Activated CD4-positive, alpha-beta T cell treated with anti-CD3 and anti-CD28 coated beads, Interleukin-2, amount 50 U/mL, for 4 hours (primary cell): ENCODE measurements around the gene CFLAR.
"Not testable (repeated sequence)": the region's sequence is repeated elsewhere in the genome, so short reads cannot be mapped to it uniquely, and the experiment has no call there.

ENCODE experiments used
- DNase-seq, 2 experiments: peaks; one replicate each; pipeline ENCODE4 v3.0.0-alpha.2; 2020

Gene CFLAR

DNA sequence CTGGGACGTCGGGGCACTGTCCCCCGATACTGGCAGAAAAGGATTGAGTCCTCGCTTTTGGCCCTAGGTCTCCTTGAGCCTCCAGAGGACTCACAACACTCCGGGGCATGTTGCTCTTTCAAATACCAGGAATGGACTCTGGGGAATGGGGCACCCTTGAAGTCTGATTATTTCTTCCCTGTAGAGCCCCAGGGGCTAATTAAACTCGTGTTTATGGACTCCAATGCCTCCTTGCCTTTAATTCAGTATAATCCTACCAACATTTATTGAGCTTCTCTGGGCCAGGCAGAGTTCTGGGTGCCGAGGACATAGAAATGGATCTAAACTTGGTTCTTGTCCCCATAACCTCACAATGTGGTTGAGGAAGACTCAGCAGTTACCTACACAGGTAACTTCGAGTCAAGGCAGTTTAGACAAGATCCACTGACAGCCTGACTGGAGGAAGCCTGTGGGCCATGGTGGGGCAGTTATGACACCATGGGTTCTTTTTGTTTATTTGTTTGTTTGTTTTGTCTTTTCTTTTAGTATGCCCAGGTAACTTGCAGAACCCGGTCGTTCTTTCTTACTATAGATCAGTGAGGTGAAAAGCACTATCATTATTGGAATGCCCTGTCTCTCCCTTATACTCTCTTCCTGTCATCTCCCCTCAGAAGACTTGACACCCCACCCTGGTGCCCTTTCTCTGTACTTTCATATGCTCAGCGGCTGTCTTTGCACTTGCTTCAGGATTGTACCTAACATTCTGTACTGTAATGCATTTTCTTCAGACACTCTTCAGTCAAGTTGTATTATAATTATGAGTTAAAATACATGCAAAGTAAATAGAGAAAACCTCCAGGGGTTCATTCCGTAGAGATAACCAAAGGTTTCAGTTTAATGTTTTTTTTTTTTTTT is 3.2 kb downstream of the CFLAR start:
- DNase-seq, result no peak

DNA sequence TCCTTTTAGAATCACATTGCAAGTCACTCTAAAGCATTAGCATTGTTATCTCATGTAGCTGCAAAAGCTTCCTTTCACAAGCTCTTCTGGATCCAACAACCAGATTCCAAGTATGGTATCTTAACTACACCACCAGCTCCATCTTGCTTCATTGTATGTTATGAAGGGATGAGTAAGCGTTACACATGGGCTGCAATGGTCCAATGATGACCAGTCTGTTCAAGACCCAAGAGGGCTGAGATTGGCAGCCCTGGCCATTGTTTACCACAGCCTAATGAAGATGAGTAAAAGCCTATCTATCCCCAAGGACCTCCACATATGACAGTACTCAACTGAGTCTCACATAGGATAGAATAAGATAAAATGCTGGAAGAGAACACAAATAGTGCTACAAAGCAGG is 6.3 kb downstream of the CFLAR start:
- no peak for DNase-seq

DNA sequence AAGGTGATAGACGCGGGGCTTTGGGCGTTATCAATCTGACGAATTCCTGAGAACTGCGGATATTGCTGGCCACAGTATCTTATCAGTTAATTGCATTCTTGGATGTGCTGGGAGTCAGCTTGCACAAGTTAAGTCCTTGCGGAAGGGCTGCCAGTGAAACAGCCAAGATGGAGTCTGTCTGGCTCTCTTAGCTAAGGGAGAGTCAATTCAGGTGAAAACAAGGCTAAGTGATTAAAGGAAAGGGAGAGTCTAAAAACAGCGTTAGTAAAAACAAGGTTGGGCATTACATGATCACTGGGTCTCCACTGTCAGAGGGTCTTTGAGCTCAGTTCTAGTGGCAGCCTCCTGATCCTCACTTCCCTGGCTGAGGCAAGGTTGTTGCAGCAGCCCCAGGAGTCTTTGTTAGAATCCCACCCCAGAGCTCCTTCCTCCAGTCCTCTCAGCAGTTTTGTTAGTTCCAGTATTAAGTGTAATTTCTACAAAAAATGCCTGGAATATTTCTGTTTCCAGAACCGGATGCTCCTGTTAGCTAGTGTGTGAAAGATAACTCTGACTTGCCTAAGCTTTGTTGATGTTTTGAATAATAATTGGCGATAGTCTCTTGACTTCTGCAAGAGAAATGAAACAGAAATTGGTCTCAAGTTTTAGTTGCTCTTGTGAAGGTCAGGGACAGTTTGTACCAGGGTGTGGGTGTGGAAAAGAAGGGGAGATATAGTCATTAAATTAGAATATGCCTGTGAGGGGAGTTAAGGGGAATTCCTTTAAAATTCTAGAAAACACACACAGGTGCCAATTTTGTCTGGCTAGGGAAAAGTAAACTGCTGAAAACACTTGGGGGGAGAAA is 10.6 kb downstream of the CFLAR start:
- DNase-seq, result no peak

DNA sequence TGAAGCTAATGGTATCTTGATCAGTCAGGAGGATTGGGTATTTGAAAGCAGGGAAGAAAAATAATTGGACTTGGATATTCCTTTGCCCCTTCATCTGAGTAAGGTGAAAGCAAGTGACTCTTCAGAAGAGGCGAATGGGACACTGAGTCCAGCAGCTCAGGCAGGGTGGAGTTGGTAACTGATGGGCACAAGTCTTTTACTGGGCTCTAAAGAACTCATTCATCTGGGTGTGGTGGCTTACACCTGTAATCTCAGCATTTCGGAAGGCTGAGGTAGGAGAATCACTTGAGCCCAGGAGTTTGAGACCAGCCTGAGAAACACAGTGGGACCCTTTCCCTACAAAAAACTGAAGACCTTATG is 11.2 kb downstream of the CFLAR start:
- DNase-seq, result no peak

DNA sequence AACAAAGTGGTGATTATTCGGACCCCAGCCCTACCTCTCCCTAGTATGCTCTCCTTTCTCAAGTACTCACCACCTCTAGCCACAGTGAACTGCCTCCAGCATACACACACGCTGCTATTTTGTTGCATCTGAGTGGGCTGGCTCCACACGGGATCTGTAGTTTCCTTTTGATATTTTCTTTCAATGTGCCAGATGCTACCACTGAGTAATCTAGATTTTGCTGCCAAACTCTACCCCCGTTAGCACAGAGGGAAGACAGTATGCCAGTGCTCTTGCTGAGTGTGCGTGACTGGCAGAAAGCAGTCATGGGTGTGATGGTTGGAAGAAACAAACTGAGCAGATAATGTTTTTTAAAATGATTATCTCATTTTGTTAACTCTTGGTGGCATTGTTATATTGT is 11.6 kb downstream of the CFLAR start:
- peak in 1 of 2 experiments; percentile 46 for DNase-seq

DNA sequence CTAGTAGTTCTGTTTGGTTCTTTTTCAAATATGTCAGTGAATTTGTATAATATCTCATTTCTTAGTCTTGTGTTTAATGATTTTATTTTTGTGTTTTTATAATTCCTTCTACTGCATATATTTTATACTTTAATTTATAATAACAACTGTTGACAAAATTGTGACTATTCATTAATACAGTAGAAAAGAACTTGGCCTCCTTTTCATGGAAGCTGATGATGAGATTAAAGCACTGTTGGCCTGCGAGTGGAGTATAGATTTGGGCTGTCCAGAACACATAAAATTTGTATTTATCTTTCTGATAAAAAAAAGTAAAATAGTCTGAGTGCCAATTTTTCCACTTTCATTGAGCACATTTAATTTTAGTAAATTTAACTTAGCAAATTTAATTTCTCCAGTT is 12.1 kb downstream of the CFLAR start:
- no peak for DNase-seq

DNA sequence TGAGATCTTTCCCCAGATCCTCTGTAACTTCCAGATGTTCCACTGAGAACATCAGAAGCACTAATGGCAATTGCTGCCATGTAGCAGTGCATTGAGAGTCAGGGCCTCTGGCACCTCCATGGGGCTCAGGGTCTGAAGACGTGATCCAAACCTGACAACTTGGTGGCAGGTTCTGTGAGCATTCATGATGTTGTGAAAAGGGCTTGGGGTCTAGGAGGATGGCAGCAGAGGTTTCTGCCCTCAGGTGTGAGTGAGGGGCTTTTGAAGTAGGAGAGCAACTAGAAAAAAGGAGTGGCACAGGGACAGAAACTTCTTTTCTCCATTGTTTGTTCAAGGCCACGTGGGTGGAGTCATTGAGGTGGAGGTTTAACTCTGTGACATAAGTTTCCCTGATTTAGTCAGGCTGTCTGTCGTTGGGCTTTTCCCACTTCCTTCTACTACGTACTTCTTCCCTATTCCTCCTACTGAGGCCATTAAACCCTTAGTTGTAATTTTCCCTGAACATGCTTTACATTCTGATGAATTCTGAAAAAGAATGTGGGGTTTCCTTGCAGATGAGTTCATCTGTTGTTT is 13.1 kb downstream of the CFLAR start:
- DNase-seq, result no peak

DNA sequence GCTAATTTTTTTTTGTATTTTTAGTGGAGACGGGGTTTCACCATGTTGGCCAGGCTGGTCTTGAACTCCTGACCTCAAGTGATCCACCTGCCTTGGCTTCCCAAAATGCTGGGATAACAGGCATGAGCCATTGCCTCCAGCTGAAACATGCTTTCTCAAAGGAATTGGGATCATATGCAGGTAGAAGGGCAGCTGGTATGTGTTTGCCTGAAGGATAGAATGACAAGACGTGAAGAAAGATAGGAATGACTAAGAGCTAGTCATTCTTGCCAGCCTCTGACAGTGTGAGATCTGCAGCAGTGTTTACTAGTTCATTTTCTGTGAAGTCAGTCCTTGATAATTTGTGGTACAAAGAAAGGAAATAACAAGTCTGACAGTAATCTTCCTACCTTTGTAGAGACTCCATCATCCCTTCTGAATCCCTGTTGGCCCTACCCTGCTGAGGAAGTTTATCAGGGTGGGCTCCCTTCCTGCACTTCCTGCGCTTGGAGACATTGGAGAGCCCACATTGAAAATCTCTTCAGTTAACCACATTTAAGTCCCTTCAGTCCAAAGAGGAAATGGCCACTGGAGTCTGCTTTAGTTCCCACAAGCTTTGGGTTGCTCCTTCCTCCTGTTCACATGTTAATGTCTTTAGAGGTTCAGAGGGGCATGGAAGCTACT is 14.7 kb downstream of the CFLAR start:
- DNase-seq, result no peak

DNA sequence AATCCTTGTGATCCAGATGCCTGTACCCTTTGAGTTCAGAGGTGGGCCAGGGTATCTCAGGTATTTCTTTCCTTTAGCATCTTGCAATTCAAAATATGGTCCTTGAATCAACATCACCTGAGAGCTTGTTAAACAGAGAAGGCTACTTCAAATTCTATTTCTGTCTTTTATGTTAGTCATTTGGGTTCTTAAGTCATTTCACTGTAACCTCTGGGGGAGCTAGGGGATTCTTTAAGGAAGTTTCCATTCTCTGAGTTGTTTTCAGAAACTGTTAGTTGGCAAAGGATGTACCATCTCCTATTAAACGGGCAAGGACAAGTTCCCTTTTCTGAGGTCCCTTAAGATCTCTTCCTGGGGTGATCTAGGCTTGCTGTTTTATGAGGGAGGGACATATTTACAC is 16.6 kb downstream of the CFLAR start:
- DNase-seq, result no peak

DNA sequence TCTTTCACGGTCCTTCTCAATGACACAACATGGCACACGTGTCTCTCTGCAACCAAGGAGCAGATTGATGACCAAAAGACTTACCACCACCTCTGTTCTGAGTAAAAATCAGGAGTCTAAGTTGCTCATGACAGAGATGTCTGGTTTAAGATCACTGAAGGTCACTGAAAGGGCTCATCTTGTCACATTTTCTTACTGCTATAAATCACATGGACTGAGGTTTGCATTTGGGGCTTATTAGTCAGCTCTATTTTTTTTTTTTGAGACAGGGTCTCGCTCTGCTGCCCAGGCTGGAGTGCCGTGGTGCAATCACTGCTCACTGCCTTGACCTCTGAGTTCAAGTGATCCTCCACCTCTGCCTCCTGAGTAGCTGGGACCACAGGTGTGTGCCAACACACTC is 19.4 kb downstream of the CFLAR start:
- no peak for DNase-seq

DNA sequence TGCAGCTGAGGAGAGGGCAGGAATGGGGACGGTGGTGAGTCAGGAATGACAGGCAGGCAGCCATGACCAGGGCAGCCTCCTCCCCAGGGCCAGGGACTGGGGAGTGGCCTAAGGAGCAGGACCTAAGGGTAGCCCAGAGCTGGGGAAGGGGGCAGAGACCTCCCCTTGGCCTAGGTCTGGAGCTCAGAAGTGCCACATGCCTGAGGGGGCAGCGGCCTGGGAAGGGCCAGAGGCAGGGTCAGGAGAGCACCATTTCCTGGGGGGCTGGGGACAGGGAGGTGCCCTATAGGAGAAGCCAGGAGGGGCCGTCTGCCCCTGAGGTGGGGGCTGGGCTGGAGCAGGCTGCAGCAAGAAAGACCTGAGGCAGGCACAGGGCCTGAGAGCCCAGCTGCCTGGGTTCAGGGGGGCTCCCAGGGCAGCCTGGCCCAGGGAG is 20.9 kb downstream of the CFLAR start:
- no peak for DNase-seq

DNA sequence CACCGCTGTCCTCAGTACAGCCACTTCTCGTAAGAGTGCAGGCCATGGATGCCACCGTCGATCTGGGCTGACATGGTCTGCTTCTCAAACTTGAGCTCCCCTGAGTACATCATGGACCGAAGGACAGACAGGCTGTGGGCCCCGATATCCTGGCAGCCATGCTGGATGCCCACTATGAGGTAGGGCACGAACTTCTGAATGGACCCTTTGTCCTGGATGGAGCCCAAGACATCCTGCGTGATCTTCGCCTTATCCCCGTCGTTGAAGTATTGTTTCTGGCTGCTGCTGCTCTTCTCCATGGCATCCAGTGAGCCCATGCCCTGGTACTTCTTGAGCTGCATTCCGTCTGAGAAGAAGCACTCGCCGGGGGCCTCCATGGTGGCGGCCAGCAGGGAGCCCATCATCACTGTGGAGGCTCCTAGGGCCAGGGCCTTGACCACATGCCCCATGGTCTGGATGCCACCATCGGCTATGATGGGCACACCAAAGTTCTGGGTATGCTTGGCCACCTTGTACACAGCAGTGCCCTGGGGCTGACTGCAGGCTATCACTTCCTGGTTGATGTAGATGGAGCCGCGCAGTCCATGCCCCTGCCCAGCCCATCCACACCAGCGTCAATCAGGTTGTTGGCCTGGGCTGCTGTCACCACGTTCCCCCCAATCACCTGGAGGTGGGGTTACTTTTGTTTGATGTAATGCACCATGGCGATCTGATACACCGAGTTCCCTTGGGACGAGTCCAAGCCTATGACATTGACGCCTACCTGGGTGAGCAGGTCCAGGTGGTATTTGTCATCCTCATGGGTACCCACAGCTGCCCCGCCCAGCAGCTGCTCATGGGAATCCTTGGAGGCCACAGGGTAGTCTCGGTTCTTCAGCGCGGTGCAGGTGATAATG is 21.8 kb downstream of the CFLAR start:
- no peak for DNase-seq

DNA sequence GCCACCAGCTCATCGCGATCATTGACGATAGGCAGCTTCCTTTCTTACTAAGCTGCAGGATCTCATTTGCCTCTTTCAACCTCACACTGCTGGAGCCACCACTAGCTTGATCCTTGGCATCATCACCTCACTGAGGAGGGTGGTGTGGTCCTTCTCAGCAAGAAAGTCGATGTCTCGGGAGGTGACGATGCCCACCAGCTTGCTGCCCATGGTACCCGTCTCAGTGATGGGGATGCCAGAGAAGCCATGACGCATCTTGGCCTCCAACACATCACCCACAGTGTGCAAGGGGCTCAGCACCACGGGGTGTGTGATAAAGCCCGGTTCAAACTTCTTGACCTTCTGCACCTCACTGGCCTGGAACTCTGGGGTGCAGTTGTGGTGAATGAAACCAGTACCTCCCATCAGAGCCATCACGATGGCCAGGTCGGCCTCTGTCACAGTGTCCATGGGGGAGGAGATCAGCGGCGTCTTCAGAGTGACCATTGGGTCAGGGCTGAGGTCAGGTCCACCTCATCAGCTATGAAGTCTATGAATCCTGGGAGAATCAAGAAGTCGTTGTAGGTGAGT is 22.5 kb downstream of the CFLAR start:
- DNase-seq, result no peak

DNA sequence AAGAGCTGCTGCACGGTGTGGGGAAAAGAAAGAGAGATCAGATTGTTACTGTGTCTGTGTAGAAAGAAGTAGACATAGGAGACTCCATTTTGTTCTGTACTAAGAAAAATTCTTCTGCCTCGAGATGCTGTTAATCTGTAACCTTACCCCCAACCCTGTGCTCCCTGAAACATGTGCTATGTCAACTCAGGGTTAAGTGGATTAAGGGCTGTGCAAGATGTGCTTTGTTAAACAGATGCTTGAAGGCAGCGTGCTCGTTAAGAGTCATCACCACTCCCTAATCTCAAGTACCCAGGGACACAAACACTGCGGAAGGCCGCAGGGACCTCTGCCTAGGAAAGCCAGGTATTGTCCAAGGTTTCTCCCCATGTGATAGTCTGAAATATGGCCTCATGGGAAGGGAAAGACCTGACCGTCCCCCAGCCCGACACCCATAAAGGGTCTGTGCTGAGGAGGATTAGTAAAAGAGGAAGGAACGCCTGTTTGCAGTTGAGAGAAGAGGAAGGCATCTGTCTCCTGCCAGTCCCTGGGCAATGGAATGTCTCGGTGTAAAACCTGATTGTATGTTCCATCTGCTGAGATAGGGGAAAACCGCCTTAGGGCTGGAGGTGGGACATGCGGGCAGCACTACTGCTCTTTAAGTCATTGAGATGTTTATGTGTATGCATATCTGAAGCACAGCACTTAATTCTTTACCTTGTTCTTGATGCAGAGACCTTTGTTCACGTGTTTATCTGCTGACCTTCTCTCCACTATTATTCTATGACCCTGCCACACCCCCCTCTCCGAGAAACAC is 23.2 kb downstream of the CFLAR start:
- not testable (repeated sequence) for DNase-seq

DNA sequence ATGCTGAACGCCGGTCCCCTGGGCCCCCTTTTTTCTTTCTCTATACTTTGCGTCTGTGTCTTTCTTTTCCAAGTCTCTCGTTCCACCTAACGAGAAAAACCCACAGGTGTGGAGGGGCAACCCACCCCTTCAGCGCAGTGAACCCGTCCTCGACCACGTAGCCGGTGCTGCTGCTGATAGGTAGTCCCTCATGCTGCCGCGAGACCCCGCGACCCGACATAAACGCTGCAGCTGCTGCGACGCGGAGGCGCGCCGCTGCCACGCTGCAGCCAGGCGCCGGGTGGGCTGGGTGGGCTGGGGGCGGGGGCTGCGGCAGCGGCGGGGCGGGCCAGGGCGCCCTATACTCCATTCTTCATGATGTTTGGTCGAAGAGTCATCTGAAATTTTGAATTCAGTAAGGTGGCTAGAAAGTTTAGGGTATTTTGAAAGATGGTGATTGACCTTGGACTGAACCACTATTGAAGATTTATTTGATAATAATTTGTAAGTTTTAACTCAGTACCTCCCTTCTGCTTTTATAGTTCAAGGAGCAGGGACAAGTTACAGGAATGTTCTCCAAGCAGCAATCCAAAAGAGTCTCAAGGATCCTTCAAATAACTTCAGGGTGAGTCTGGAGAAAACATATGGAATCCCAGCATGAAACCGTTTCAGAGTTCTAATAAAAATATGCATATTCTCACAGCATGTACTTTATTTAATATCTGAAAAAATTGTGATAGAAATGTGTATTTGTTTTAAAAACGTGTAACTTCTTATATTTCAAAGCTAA is 24.1 kb downstream of the CFLAR start:
- DNase-seq, result no peak

DNA sequence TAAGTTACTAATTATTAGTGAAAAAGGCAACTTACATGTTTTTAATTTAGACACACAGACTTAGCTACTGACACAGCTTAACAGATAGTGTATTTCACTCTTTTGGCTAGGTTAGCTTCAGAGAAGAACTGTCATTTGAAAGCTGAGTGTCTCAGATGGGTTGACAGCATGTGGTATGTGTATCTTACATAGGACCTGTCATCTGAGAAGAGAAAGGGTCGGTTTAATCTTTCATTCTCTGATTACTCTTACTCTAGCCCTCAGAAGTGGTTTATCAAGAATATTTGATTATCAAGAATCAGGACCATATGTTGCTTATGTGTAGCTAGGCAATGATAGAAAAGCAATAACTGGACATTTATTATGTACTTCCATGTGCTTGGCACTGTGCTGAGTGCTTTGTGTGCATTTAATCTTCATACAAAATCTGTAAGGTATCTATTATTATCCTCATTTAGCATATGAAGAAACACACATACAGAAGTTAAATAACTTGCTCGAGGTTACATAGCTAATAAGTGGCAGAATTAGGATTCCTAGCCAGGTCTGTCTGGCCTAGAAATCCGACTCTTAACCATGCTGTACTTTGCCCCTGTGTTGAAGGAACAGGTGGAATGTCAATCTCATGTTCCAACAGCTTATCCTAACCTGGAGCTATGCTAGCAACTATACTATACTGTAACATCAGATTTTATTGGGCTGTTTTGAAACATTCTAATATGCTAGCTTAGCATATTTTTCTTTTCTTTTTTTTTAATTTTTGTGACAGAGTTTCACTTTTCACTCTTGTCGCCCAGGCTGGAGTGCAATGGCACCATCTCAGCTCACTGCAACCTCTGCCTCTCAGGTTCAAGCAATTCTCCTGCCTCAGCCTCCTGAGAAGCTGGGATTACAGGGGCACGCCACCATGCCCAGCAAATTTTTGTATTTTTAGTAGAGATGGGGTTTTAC is 28.4 kb downstream of the CFLAR start:
- DNase-seq, result no peak

DNA sequence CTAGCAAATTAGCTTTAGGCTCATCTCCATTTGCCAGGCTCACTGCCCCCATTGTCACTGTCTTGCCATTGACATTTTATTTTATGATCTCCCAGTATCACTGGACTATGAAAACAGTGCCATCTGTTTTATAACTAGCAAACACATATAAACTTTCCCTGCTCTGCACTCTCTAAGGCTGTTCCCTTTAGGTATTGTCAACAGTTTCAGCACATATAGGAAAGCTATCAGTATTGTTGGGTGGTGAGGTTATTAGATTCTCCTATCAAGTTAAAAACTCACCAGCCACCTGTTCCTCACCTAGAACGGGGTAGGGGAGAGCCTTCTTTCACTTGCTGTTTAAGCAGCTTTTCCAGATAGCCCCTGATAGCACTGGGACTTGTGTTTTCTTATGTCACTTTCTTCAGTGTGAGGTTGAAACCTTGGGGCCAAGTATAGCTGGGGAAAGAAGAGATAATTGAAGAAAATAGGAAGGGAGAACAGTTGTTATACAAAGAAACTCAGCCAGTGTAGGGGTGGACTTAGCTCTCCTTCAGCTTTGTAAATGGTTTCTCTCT is 32.5 kb downstream of the CFLAR start:
- no peak for DNase-seq

DNA sequence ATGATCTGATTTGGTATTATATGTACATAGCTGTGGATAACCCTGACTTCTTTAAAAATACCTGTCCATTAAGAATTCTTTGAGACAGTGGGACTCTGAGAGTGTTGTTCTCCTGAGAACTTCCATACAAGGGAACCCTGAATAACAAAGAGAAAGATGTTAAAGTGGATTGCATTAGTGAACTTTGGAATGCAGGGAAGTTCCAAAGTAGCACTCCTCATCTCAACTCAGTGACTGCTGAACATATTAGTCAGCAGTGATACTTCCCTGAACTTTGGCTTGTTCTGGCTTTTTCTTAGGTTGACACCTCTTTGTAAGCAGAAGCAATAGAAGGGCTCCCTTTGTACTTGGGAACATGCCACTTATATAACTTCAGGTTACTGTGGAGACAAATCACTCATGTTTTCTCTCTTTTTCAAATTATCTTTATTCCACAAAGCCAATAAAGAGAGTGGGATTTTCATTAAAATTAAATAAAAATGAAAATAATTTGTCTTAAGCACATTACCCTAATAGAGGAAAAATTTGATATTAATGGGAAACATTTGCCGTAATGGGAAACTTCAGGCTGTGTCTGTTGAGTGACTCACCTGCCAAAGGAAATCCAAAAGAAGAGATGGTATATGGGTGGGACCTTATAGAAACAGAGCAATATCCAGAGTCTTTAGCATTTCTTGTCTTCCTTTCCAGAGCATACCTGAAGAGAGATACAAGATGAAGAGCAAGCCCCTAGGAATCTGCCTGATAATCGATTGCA is 33.3 kb downstream of the CFLAR start:
- DNase-seq, result no peak
